ENCODE measurements around the gene SLC36A1.

- TF ChIP-seq CTCF (IDR thresholded peaks at IDR 0.05) = peak in 2 of 4 experiments; percentile 26 to 45
- no peak for TF ChIP-seq POLR2A (IDR thresholded peaks at IDR 0.05)
Observed at GRCh38 chr5:151523335-151523734, 75.9 kb downstream of the SLC36A1 start.
